HS-5 (cell line): Measurements from ENCODE around the gene GRAMD1B.
"Not testable (repeated sequence)": the region's sequence is repeated elsewhere in the genome, so short reads cannot be mapped to it uniquely, and the experiment has no call there.

Source experiments
- DNase-seq: peaks from one replicate; pipeline ENCODE4 v3.0.0-alpha.2; 2012; ENCODE audit warnings: low read depth

Gene GRAMD1B

GRCh38 chr11:123641495-123641840, 211.4 kb downstream of the GRAMD1B start:
- DNase-seq = no peak

- DNase-seq = no peak
These were observed 212.4 kb downstream of the GRAMD1B start for GRCh38 chr11:123642435-123642834.

- DNase-seq = no peak
These were observed 215.4 kb downstream of the GRAMD1B start for GRCh38 chr11:123645286-123645975.

GRCh38 chr11:123650901-123651300, 220.8 kb downstream of the GRAMD1B start:
- DNase-seq = no peak

- no peak for DNase-seq
These were observed 222.5 kb downstream of the GRAMD1B start for GRCh38 chr11:123652599-123652998.

DNA sequence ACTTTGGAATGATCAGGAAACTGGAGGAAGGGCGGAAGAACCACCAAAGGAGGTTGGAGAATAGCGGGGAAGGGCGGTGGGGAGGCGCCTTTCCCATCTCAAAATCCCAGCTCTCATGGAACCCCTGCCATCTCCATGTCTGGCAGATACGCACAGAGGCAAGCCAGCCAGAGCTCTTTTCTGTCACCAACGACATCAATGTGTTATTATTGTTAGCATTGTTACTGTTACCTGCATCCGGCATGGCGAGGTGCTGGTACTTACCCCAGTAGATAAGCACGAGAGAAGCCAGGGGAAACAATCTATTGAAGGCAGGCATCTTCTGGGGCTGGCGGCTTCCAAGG, 223.4 kb downstream of the GRAMD1B start:
- no peak for DNase-seq

GRCh38 chr11:123653827-123654565, 223.9 kb downstream of the GRAMD1B start:
- no peak for DNase-seq

GRCh38 chr11:123654566-123655081, 224.6 kb downstream of the GRAMD1B start, which contains the start of gene SCN3B:
Gene SCN3B, minus strand, starts transcription at chr11:123654624. Its CDS starts 823 bp downstream, at chr11:123653801.
- DNase-seq = peak; percentile 13

DNA sequence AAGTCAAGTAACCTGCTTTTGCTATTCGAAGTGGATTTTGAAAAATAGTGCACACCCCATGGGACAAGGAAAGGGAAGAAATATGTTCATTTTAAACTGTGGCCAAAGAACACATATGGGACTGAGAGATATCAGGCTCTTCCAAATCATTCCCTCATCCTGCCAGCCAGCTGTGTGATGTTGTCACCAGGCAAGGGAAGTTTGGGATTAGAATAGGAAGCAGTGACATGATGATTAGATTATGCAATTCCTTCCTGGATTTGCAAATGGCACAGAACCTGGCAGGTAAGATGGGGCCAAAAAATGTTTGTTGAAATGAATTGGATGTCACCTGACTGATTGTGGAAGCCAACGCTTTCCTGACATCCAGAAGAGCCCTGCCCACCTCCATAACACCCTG, 229.2 kb downstream of the GRAMD1B start:
- DNase-seq = no peak

- DNase-seq = not testable (repeated sequence)
These were observed 229.9 kb downstream of the GRAMD1B start for GRCh38 chr11:123659965-123660364.

DNA sequence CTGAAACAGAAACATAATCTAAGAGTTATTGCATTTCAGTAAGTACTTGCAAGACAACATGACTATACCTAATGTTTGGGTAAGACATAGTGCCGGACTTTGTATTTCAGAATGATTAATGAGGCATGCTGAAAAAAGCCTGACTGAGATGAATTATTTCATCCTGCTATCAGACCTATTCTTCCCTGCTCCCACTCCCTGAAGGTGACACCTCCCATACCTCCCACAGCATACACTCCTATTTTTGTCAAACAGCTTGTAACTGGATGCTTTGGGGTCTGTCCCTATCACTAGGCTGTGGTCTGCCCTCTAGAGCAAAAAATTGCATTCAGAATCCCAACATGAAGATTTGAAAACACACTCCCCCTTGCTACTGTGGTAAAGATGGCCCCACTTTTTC, 235.2 kb downstream of the GRAMD1B start:
- DNase-seq = no peak

DNA sequence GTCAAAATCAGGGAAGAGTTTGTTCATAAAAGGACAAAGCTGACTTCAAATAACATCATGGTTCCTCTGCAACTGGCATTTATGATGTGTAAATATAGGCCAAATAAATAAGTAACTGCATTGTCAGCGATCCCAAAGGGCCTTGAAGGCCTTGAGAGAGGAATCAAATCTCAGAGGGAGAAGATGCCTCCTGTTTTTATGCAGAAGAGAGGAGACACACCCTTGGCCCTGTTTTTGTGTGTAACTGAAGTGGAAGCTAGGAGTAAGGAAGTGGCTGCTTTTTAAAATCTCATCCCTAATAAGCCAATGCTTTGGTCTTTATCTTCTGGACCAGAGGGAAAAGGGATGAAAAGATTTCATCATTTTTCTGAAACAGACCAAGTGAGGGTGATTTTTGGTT, 240.0 kb downstream of the GRAMD1B start:
- DNase-seq = no peak

DNA sequence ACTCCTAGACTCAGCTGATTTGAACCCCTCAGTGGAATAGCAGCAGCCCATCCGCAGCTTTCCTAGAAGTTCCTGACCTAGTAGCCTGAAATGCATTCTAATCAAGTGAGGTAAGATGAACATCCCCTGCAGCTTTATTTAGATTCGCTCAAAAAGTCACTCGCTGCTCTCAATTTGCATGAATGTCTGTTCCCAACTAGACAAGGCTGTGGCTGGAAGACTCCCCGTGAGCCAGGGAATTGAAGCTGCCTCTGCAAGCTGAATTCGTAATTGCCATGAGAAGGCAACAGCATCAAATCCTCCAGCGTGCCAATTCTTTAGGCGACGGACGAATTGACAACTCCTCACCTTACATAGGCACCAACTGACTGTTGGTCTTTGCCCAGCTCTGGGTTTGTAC, 241.5 kb downstream of the GRAMD1B start:
- DNase-seq = no peak

DNA sequence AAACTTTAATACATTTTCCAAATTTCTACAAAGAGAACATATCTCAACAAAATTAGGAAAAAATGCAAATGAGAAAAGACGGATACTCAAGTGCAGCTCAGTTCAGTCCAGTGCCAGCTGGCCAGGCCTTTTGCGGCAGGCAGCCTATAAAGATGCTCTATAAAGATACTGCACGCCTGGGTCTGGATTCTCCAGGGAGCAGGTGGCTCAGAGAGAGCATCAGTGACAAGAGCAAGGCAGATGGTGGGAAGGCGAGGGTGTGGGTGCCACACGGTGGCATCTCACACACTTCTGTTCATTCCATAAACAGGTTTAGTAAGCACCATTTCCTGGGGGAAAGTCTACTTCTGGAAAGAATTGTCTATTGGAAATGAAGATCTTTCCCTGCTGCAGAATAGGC, 242.5 kb downstream of the GRAMD1B start:
- DNase-seq = no peak

- DNase-seq = no peak
These were observed 244.2 kb downstream of the GRAMD1B start for GRCh38 chr11:123674297-123674696.
